ENCODE results near the gene APLP2.

Gene APLP2

GRCh38 chr11:130123414-130124040, 53.8 kb downstream of the APLP2 start:
- no peak overlapping the region for H3K4me3 ChIP-seq (replicated peaks; ENCODE audit: low read depth, low read length)
- no peaks in the 10 kb centered on the region for H3K27me3 ChIP-seq (replicated peaks; ENCODE audit: control insufficient read depth, insufficient read depth, low read length)
- DNase-seq (ENCODE audit: extremely low read depth, insufficient read length), result no peak
- H3K36me3 ChIP-seq (ENCODE audit: control insufficient read depth, insufficient read depth, low read length), result no peaks in the 10 kb centered on the region
- no peak for TF ChIP-seq CTCF (IDR thresholded peaks at IDR 0.05; ENCODE audit: insufficient read depth, low read length, poor library complexity, severe bottlenecking)

DNA sequence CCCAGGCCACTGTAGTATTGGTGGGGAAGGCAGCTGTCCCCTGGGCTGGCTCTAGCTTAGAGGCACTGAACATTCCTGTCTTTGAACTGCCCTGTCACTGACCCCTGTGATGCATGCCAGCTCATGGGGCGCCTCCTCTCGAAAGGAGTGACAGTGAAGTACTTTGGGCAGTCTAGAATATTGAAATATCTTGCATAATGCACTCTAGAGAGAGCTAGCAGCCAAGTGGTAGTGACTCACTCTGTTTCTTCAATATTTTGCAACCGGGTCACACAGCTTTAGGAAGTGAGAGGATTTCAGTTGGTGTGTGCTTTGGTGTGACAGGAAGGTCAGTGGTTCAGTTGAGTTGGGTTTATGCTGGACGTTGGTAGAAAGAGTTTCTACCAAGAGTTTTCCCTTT, 54.4 kb downstream of the APLP2 start:
- H3K4me3 ChIP-seq (replicated peaks; ENCODE audit: low read depth, low read length), result no peak overlapping the region

DNA sequence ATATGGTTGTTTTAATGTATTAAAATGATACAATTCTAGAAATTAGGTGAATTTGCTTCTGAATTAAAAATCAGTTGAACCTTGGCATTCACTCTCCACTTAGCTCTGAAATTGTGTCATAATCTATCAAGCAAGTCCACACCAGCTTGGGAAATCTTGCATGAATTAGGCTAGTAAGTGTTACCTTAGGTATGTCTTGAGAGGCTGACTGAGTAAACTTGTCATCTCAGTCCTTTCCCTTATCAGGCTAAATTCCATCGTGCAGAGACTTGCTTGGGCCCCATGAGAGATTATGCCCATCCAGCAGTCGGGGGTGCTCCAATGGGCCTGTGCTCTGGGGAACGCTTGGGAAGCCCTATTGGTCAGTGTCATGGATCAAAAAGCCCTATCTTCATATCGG, 55.9 kb downstream of the APLP2 start:
- Histone ChIP-seq H3K4me3 (replicated peaks; ENCODE audit: low read depth, low read length) (no peak overlapping the region), H3K36me3 (ENCODE audit: control insufficient read depth, insufficient read depth, low read length) (no peaks in the 10 kb centered on the region), H3K27me3 (replicated peaks; ENCODE audit: control insufficient read depth, insufficient read depth, low read length) (no peaks in the 10 kb centered on the region)
- no peak for TF ChIP-seq CTCF (IDR thresholded peaks at IDR 0.05; ENCODE audit: insufficient read depth, low read length, poor library complexity, severe bottlenecking)
- no peak for DNase-seq (ENCODE audit: extremely low read depth, insufficient read length)

More for the DNA sequence above, 54.4 kb downstream of the APLP2 start:
- no peak for TF ChIP-seq CTCF (IDR thresholded peaks at IDR 0.05; ENCODE audit: insufficient read depth, low read length, poor library complexity, severe bottlenecking)
- no peak for DNase-seq (ENCODE audit: extremely low read depth, insufficient read length)
- Histone ChIP-seq H3K27me3 (replicated peaks; ENCODE audit: control insufficient read depth, insufficient read depth, low read length) (no peaks in the 10 kb centered on the region), H3K36me3 (ENCODE audit: control insufficient read depth, insufficient read depth, low read length) (no peaks in the 10 kb centered on the region)

DNA sequence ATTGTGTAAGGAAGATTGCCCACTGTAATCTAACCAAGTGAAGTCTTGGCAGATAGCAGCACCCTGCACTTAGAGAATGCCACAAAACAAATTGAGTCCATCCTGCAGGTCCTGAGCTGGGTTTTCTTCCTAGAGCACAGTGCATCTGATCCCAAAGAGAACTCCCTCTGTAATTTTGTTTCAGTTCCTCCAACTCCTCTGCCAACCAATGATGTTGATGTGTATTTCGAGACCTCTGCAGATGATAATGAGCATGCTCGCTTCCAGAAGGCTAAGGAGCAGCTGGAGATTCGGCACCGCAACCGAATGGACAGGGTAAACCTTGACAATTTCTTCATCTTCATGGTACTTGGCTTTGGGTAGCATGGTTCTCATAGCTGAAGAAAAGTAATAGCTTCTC, 56.8 kb downstream of the APLP2 start:
- Histone ChIP-seq H3K4me3 (replicated peaks; ENCODE audit: low read depth, low read length) (no peak overlapping the region), H3K27me3 (replicated peaks; ENCODE audit: control insufficient read depth, insufficient read depth, low read length) (no peaks in the 10 kb centered on the region), H3K36me3 (ENCODE audit: control insufficient read depth, insufficient read depth, low read length) (peaks cover 2% of the 10 kb centered on the region)
- TF ChIP-seq CTCF (IDR thresholded peaks at IDR 0.05; ENCODE audit: insufficient read depth, low read length, poor library complexity, severe bottlenecking), result no peak
- no peak for DNase-seq (ENCODE audit: extremely low read depth, insufficient read length)

DNA sequence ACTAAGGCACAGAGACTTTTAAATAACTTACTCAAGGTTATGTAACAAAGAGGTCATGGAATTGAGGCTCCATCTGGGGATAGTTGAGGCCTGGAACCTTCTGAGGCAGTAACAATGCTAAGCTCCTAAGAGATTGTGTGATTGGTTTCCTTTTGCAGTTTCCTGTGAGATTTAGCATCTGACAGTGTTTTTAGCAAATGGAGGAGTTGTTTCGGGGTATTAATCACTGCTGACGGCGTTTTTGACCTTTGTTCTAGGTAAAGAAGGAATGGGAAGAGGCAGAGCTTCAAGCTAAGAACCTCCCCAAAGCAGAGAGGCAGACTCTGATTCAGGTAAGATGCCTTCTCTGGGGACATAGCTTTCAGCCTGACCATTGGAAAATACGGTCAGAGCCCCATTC, 57.8 kb downstream of the APLP2 start:
- DNase-seq (ENCODE audit: extremely low read depth, insufficient read length), result no peak
- Histone ChIP-seq H3K27me3 (replicated peaks; ENCODE audit: control insufficient read depth, insufficient read depth, low read length) (no peaks in the 10 kb centered on the region), H3K36me3 (ENCODE audit: control insufficient read depth, insufficient read depth, low read length) (peaks cover 2% of the 10 kb centered on the region), H3K4me3 (replicated peaks; ENCODE audit: low read depth, low read length) (no peak overlapping the region)
- TF ChIP-seq CTCF (IDR thresholded peaks at IDR 0.05; ENCODE audit: insufficient read depth, low read length, poor library complexity, severe bottlenecking), result no peak

DNA sequence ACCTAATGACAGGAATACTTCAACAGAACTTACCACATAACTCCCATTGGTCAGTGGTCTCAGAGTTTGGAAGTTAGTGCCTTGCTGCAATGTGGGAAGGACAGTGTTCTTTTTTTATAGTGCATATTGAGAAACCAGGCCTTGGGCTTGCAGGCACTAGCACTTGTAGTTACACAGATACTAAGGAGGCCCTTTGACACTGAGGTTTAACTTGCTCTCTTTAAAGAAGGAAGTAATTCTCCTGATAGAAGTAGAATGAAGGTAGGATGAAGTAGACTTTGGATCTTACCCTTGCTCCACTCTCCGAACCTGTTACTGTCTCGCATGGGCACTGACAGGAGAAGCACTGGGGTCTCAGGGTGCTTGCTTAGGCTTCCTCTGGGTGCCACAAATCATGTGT, 58.9 kb downstream of the APLP2 start:
- no peak overlapping the region for H3K4me3 ChIP-seq (replicated peaks; ENCODE audit: low read depth, low read length)
- no peak for DNase-seq (ENCODE audit: extremely low read depth, insufficient read length)
- no peaks in the 10 kb centered on the region for H3K27me3 ChIP-seq (replicated peaks; ENCODE audit: control insufficient read depth, insufficient read depth, low read length)
- TF ChIP-seq CTCF (IDR thresholded peaks at IDR 0.05; ENCODE audit: insufficient read depth, low read length, poor library complexity, severe bottlenecking), result no peak
- H3K36me3 ChIP-seq (ENCODE audit: control insufficient read depth, insufficient read depth, low read length), result peaks cover 2% of the 10 kb centered on the region

All from GM06990 (cell line).